GM19452 (cell line): ENCODE measurements around the gene SWAP70.

Source experiments
- ATAC-seq: cut with Tn5 transposase; IDR thresholded peaks from one replicate; pipeline ENCODE4 v1.9.1; 2021; ENCODE audit not compliant: unreplicated experiment

SWAP70 gene

GRCh38 chr11:9774109-9774508 is 110.2 kb downstream of the SWAP70 start:
- no peak for ATAC-seq

GRCh38 chr11:9774591-9775397 is 110.9 kb downstream of the SWAP70 start:
- ATAC-seq, result no peak

GRCh38 chr11:9775398-9775779 is 111.5 kb downstream of the SWAP70 start:
- ATAC-seq, result no peak

GRCh38 chr11:9776203-9776602 is 112.3 kb downstream of the SWAP70 start:
- no peak for ATAC-seq

- no peak for ATAC-seq
Measured at GRCh38 chr11:9777066-9777465, 113.2 kb downstream of the SWAP70 start.

GRCh38 chr11:9777525-9777924 is 113.6 kb downstream of the SWAP70 start:
- ATAC-seq, result no peak

- ATAC-seq, result no peak
Measured at GRCh38 chr11:9780929-9781328, 117.1 kb downstream of the SWAP70 start.

- no peak for ATAC-seq
Measured at GRCh38 chr11:9783986-9784385, 120.1 kb downstream of the SWAP70 start.

- no peak for ATAC-seq
Measured at GRCh38 chr11:9784602-9785315, 120.9 kb downstream of the SWAP70 start.

- ATAC-seq, result no peak
Measured at GRCh38 chr11:9787260-9787659, 123.4 kb downstream of the SWAP70 start.

- ATAC-seq, result no peak
Measured at GRCh38 chr11:9787981-9788521, 124.2 kb downstream of the SWAP70 start.

- no peak for ATAC-seq
Measured at GRCh38 chr11:9789910-9790309, 126.0 kb downstream of the SWAP70 start.

GRCh38 chr11:9790703-9791102 is 126.8 kb downstream of the SWAP70 start:
- no peak for ATAC-seq

GRCh38 chr11:9796266-9796665 is 132.4 kb downstream of the SWAP70 start:
- ATAC-seq, result no peak

- no peak for ATAC-seq
Measured at GRCh38 chr11:9796854-9797253, 133.0 kb downstream of the SWAP70 start.

- no peak for ATAC-seq
Measured at GRCh38 chr11:9797300-9797699, 133.4 kb downstream of the SWAP70 start.

- no peak for ATAC-seq
Measured at GRCh38 chr11:9799886-9800285, 136.0 kb downstream of the SWAP70 start.

- no peak for ATAC-seq
Measured at GRCh38 chr11:9802291-9802861, 138.5 kb downstream of the SWAP70 start.
